Lung (tissue), 12 donors: ENCODE measurements around the gene C6orf15. TPM values are rescaled to one million over a fixed set of nuclear protein-coding genes. Genes with fewer than 3 reads are reported as not detected.

Experiments used
- ATAC-seq: fragments of 200-7000 bp; cut with Tn5 transposase; one replicate; pipeline ENCODE4 v1.9.1; 2020; ENCODE audit warnings: moderate number of reproducible peaks; ENCODE audit not compliant: insufficient read depth, low FRiP score
- DNase-seq, 3 donors: peaks; one replicate each; pipeline ENCODE4 v3.0.0-alpha.2; 2013 to 2017
- H3K27ac ChIP-seq, 2 donors: one replicate each; pipeline ENCODE4 v1.5.1; 2013; ENCODE audit warnings: mild to moderate bottlenecking in 2 of 2, moderate library complexity in 2 of 2, control low read depth in 1 of 2, inconsistent platforms in 1 of 2, low read depth in 1 of 2, low read length in 1 of 2
- H3K27me3 ChIP-seq, 3 donors: one replicate each; pipeline ENCODE4 v1.5.1; 2013; ENCODE audit warnings: low read length in 2 of 3; ENCODE audit not compliant: control insufficient read depth in 3 of 3, insufficient read depth in 3 of 3
- H3K36me3 ChIP-seq, 4 donors: one replicate each; pipeline ENCODE4 v1.5.1; 2013; ENCODE audit warnings: low read length in 4 of 4, mild to moderate bottlenecking in 1 of 4, moderate library complexity in 1 of 4; ENCODE audit not compliant: control insufficient read depth in 4 of 4, insufficient read depth in 4 of 4
- H3K4me1 ChIP-seq, 5 donors: one replicate each; pipeline ENCODE4 v1.5.1; 2013; ENCODE audit warnings: low read length in 5 of 5, mild to moderate bottlenecking in 2 of 5, moderate library complexity in 1 of 5; ENCODE audit not compliant: control insufficient read depth in 5 of 5, insufficient read depth in 5 of 5
- H3K4me3 ChIP-seq: one replicate; pipeline ENCODE4 v1.5.1; 2013; ENCODE audit warnings: mild to moderate bottlenecking, control low read depth, moderate library complexity
- H3K9ac ChIP-seq, 2 donors: one replicate each; pipeline ENCODE4 v1.5.1; 2013; ENCODE audit warnings: low read length in 2 of 2, control low read depth in 1 of 2; ENCODE audit not compliant: insufficient read depth in 1 of 2
- H3K9me3 ChIP-seq, 4 donors: one replicate each; pipeline ENCODE4 v1.5.1; 2013; ENCODE audit warnings: low read length in 3 of 4, mild to moderate bottlenecking in 1 of 4, moderate library complexity in 1 of 4; ENCODE audit not compliant: control insufficient read depth in 4 of 4, insufficient read depth in 3 of 4
- CTCF ChIP-seq: IDR thresholded peaks from 2 replicates; pipeline ENCODE4 v1.5.1; 2012; ENCODE audit warnings: mild to moderate bottlenecking; ENCODE audit errors: control extremely low read depth, extremely low read depth
- WGBS, 2 donors: extraction: QIAGEN DNeasy Blood & Tissue Kit; methylation state at CpG; one replicate each; pipeline ENCODE4 v1.1.7; 2013; 5-methylcytosine and 5-hydroxymethylcytosine counted together
- polyA plus RNA-seq, 2 donors: library from polyadenylated mRNA; stranded (reverse); fragments of 200-250 nt; gene quantifications; one replicate each; pipeline ENCODE4 v1.2.1, GENCODE V29; 2013
- total RNA-seq, 2 donors: library from RNA; depleted of rRNA in 1 of 2; stranded (reverse); fragments of >200 nt in 1 of 2; gene quantifications; one replicate each; pipeline ENCODE4 v1.2.1, GENCODE V29; 2014 to 2021
- donor health status: control.
- donor health status: control.
- donor health status: Bipolar disorder and iron deficiency.
- donor health status: healthy.
- donor health status: DM: yes; HTN: yes; CAD: no.

The C6orf15 gene
- total and polyA plus RNA-seq, 4 donors: not detected

GRCh38 chr6:31114541-31114878 lies 2.1 kb upstream of the C6orf15 start, which contains the start of gene PSORS1C1:
TSS of gene PSORS1C1 (plus strand) at chr6:31114800. CDS start at chr6:31129633, 14,833 bp downstream.
- DNase-seq: peak in 1 of 3 donors; percentile 16
- TF ChIP-seq CTCF: no peak
- Histone ChIP-seq H3K9me3 (no peaks in the 10 kb centered on the region), H3K27me3 (peaks cover 0 to 11% (median 9%) of the 10 kb centered on the region in 3 donors), H3K9ac (no peak within 1 kb of the TSS), H3K4me3 (no peak within 1 kb of the TSS), H3K36me3 (no peaks in the 10 kb centered on the region), H3K27ac (peak within 1 kb of the TSS in 1 of 2 donors; percentile 71), H3K4me1 (peaks cover 0 to 18% (median 0%) of the 10 kb centered on the region in 5 donors)
- ATAC-seq: peak; percentile 86
- 26 to 37% methylated on average over 3 of the region's 3 CpGs for WGBS, 2 donors

- no peak overlapping the region for H3K4me3 ChIP-seq
- H3K9me3 ChIP-seq: no peaks in the 10 kb centered on the region
These were observed 1.6 kb upstream of the C6orf15 start for GRCh38 chr6:31113861-31114540.

GRCh38 chr6:31111712-31112111 lies 663 bp downstream of the C6orf15 start:
- H3K9me3 ChIP-seq: no peaks in the 10 kb centered on the region
- no peak for DNase-seq
- 89 to 95% methylated on average over 13 of the region's 13 CpGs for WGBS, 2 donors
- no peaks in the 10 kb centered on the region for H3K36me3 ChIP-seq
- H3K4me3 ChIP-seq: no peak overlapping the region
- ATAC-seq: no peak
- peaks cover 0 to 11% (median 10%) of the 10 kb centered on the region in 3 donors for H3K27me3 ChIP-seq
- H3K4me1 ChIP-seq: peaks cover 0 to 15% (median 0%) of the 10 kb centered on the region in 5 donors
- H3K9ac ChIP-seq: no peak overlapping the region
- no peak overlapping the region for H3K27ac ChIP-seq
- no peak for TF ChIP-seq CTCF

More at GRCh38 chr6:31113861-31114540, 1.6 kb upstream of the C6orf15 start:
- H3K36me3 ChIP-seq: no peaks in the 10 kb centered on the region
- H3K27ac ChIP-seq: peak overlapping the region in 1 of 2 donors; percentile 71
- DNase-seq (no peak), ATAC-seq (no peak)
- 59 to 77% methylated on average over 7 of the region's 7 CpGs for WGBS, 2 donors
- H3K4me1 ChIP-seq: peaks cover 0 to 18% (median 0%) of the 10 kb centered on the region in 5 donors
- no peak for TF ChIP-seq CTCF
- H3K9ac ChIP-seq: no peak overlapping the region
- peaks cover 0 to 11% (median 10%) of the 10 kb centered on the region in 3 donors for H3K27me3 ChIP-seq
